SW 1271 (cell line): ENCODE results near the gene CLCN7.
A peak's percentile ranks its signal among the peaks of the same experiment; 100 is the strongest.

ENCODE experiments used
- DNase-seq, 2 experiments: peaks; one replicate each; lab custom pipeline; 2025; lab: John Stamatoyannopoulos, UW

Gene CLCN7

GRCh38 chr16:1474796-1475551 lies at the start of gene CLCN7:
TSS of gene CLCN7 (minus strand) at chr16:1475028. CDS start at chr16:1474974, 54 bp downstream.
- peak in 1 of 2 experiments; percentile 52 for DNase-seq

- no peak for DNase-seq
These were observed 49.5 kb upstream of the CLCN7 start for GRCh38 chr16:1524366-1524765.

GRCh38 chr16:1523581-1524245 lies 48.9 kb upstream of the CLCN7 start:
- no peak for DNase-seq

GRCh38 chr16:1520461-1520860 lies 45.6 kb upstream of the CLCN7 start:
- no peak for DNase-seq

- no peak for DNase-seq
These were observed 45.0 kb upstream of the CLCN7 start for GRCh38 chr16:1519831-1520230.

GRCh38 chr16:1518626-1519135 lies 43.9 kb upstream of the CLCN7 start:
- no peak for DNase-seq

GRCh38 chr16:1514507-1514906 lies 39.7 kb upstream of the CLCN7 start:
- DNase-seq, result no peak

GRCh38 chr16:1512774-1513173 lies 37.9 kb upstream of the CLCN7 start:
- no peak for DNase-seq

GRCh38 chr16:1511662-1512569 lies 37.1 kb upstream of the CLCN7 start:
- no peak for DNase-seq

GRCh38 chr16:1510941-1511351 lies 36.1 kb upstream of the CLCN7 start:
- DNase-seq, result no peak

- DNase-seq, result no peak
These were observed 35.4 kb upstream of the CLCN7 start for GRCh38 chr16:1510272-1510671.

GRCh38 chr16:1509307-1510221 lies 34.7 kb upstream of the CLCN7 start:
- DNase-seq, result no peak

- DNase-seq, result no peak
These were observed 33.8 kb upstream of the CLCN7 start for GRCh38 chr16:1508494-1509187.

- no peak for DNase-seq
These were observed 31.8 kb upstream of the CLCN7 start for GRCh38 chr16:1506494-1507213.

- DNase-seq, result no peak
These were observed 31.1 kb upstream of the CLCN7 start for GRCh38 chr16:1505912-1506311.

GRCh38 chr16:1505073-1505844 lies 30.4 kb upstream of the CLCN7 start:
- DNase-seq, result no peak

GRCh38 chr16:1503110-1503955 lies 28.5 kb upstream of the CLCN7 start:
- no peak for DNase-seq
